HG02571 (cell line): ENCODE measurements around the gene LGALS9.

Source experiments
- ATAC-seq: cut with Tn5 transposase; IDR thresholded peaks from one replicate; pipeline ENCODE4 v1.9.1; 2021; ENCODE audit warnings: mild to moderate bottlenecking, moderate library complexity; ENCODE audit not compliant: unreplicated experiment

Gene LGALS9

DNA sequence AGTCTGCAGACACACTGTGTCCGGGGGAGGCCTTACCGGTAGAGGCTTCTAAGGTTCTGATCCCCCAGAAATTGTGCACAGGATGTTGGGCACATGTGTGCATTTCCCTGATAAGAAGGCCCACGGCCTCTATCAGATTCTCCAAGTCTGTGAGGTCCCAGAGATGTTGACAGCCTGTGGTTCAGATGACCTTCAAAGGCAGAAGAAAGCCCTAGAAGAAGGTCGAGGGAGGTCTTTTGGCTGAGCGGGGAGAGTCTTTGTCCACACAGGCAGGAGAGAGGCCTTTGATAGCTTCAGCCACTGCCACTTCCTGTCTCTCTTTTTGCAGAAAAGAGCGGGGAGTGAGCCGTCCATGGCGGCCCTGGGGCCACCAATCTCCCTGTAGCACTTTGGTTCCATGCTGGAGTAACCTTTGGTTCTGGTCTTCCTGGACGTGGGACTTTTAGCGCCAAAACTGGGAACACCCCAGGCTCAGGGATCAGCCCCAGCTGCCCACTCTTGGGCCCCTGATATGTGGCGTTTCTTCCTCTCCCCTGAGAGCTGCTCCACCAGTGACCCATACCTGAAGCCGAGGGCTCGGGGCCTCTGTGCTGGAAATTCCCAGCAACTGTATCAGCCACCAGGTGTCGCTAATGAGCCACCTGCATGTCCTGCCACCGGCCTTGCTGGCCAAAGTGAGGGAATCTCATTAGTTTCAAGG, 28.1 kb upstream of the LGALS9 start:
- no peak for ATAC-seq

GRCh38 chr17:27603421-27603770, 27.6 kb upstream of the LGALS9 start:
- ATAC-seq, result no peak

DNA sequence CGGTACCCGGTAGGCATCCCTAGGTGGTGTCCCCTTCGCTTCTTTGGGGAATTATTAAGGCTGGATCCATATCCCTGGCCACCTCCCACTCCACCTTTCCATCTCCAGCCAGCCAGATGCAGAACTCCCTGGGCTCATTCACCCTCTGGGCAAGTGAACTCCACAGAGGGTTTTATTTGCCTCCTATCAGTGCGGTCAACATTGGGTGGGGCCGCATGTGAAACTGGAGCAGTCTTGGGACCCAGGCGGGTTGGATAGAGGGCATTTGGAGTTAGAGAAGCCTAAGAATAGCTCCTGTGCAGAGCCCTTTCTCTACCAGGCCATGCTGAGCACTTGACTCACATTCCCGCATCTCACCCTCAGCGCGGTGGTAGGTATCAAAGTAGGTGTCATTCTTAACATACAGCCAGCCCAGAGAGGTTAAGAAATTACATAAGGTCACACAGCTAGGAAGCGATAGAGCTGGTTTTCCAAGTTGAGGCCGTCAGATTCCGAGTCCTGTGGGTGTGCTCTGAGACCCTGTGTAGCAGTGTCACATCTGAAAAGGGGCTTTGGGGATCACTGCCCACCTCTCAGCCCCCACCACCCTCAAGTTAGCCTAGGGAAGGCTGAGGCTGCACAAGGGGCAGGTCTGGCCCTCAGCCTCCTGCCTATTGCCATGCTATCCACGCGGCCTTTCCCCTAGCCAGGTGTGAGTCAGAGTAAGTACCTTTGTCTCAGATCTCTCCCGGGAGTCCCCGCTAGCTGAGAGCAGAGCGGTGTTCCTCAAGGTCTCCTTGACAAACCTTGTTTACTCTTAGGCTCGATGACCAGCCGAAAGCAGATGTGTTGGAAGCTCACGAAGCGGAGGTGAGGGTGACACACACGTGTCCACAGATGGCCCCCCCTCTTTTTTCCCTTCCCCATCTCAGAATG, 26.9 kb upstream of the LGALS9 start:
- ATAC-seq, result no peak

- no peak for ATAC-seq
These were observed 25.6 kb upstream of the LGALS9 start for GRCh38 chr17:27605409-27605808.

DNA sequence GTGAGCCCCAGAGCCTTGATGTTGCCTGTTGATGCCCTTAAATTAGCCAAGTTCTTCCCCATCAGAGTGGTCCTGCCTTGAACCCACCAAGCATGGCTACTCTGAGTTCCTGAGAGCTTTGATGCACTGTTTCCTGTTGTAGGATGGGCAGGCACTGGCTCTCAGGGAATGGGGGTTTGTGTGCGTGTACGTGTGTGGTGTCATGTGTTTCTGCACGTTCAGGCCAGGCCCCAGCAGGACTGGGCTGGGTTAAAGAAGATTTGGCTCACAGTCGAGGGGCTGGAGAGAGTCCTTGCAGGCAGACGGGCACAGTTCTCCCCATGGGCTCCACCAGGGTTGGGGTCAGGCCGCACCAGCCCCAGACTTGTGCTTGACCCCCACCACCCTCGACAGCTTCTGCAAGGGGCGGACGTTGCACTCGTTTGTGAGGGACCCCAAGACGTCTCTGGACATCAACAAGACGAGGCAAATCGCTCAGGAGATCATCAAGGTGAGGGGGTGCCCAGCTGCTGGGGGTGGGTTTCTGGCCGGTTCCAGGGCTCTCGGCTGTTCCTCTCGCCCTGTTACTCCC, 23.4 kb upstream of the LGALS9 start:
- ATAC-seq, result no peak

GRCh38 chr17:27608328-27609230, 22.4 kb upstream of the LGALS9 start:
- ATAC-seq, result no peak

- ATAC-seq, result no peak
These were observed 21.2 kb upstream of the LGALS9 start for GRCh38 chr17:27609611-27610303.

- no peak for ATAC-seq
These were observed 20.7 kb upstream of the LGALS9 start for GRCh38 chr17:27610304-27610677.

DNA sequence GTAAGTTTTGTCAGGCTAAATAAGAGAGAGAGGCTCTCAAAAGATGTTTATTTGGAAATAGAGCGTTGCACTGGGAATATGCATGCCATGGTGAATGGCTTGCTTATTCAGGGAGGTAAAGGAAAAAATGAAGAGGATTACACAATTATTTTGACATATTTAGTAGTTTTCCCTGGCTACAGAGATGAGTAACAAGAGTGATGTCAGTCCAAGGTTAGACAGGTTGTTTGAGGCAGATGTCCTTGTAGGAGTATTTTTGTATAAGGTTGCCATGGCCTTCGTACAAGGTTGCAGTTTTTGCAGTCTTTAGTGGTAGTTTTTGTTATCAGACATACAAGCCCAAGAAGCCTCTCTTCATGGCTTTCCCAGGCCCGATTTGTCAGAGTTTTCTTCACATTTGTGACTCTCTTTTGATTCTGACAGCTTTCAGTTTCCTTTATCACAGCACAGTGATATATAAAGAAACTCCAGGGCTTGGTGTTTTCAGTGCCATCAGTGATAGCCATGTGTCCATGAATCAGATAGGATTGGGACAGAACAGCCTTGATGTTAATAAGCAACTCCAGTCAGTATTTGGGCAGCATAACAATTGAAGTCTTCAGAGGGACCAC, 18.7 kb upstream of the LGALS9 start:
- no peak for ATAC-seq

GRCh38 chr17:27613433-27613832, 17.6 kb upstream of the LGALS9 start:
- no peak for ATAC-seq

DNA sequence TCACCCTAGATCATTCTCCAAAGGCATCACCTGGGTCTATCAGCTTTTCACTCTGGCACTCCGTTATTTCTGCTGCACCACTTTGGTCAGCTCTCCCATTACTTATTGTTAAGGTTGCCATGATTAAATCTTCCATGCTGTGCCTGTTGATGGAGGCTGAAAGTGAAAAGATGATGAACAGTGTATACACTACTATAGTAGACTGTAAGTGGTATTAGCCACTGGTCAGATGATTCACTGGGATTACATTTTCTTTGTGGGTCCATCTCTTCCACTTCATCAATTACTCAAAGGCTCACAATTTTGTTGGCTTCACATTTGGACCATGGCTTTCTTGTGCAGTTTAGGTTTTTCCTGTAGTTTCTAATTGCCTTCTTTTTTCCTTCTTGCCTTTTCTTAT, 15.9 kb upstream of the LGALS9 start:
- no peak for ATAC-seq

DNA sequence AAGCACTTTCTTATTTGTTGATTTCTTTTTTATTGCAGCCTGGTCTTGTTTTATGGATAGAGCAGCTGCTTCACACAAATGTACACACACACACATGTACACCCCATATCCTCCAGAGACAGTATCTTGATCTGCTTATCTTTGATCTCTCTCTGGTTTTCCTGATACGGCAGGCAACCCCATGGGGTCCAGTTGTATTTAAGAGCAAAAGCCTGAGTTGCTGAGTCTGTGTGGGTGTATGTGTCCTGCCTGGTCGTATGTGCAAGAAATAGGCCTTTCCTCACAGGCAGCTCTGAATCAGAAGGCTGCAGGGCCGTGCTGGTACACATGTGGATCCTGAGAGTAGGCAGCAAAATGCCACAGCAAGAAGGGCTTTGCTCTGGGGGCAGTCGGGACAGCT, 14.6 kb upstream of the LGALS9 start:
- no peak for ATAC-seq

GRCh38 chr17:27618417-27618816, 12.6 kb upstream of the LGALS9 start:
- ATAC-seq, result no peak

GRCh38 chr17:27620721-27621120, 10.3 kb upstream of the LGALS9 start:
- no peak for ATAC-seq

GRCh38 chr17:27621536-27621935, 9.5 kb upstream of the LGALS9 start:
- no peak for ATAC-seq

GRCh38 chr17:27621942-27622559, 8.9 kb upstream of the LGALS9 start:
- ATAC-seq, result no peak

DNA sequence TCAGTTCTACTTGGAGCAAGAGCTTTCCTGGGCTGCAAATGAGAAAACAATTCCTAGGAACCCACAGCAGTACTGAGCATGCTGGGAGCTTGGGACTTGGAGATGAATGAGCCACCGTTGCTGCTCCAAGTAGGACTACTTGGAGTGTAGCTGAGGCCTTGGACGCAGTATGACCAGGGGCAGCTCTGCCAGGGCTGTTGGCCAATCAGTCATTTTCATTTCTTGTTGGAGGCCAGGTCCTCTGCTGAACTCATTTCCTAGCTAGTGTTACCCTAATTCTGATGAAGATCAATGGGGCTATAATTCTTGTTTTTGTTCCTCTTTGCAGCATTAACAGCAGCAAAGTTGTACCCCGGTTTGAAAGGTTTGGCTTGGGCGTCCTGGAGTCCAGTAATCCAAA, 8.0 kb upstream of the LGALS9 start:
- ATAC-seq, result no peak

- no peak for ATAC-seq
These were observed 7.4 kb upstream of the LGALS9 start for GRCh38 chr17:27623614-27624013.

DNA sequence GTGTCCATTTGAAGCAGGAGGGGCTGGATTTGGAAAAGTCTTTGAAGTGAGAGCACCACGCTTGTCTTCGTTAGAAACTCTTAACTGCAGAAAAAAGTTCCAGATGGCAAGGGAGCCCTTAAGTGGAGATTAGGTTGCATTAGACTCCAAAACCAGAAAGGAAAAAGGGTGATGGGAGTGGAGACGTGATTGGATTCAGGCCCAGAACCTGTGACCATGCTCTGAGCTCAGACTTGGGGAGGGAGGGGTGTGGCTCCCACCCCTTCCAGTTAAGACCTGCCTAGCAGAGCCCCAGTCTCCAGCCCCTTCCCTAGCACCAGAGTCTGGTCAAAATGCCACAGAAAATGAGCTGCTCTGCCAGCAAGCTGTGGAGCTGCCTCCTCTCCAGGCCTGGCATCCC, 6.4 kb upstream of the LGALS9 start:
- no peak for ATAC-seq

DNA sequence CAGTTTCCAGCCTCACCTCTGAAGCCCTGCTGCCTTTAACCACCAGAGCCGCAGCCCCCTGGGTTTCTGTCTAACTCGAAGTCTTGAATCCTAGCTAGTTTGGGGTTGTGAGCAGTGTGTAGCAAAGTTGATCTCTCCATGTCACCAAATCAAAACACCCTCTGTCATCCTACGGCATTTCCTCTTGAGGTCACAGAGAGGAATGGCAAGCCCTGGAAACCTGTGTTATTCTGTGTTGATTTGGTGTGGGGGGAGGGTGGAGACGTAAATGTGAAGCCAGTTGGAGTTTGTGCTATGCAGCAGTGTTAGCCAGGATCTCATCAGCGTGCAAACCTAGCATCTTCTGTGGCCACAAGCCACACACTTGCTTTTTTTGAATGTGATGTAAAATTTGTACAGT, 5.1 kb upstream of the LGALS9 start:
- ATAC-seq, result no peak
